Measurements from ENCODE around the gene CLDN5. TPM values are rescaled to one million over a fixed set of nuclear protein-coding genes. Genes with fewer than 3 reads are reported as not detected.

The CLDN5 gene
- total and polyA plus RNA-seq, 2 donors (not counting 1 experiment from before 2014, with no cell fraction given) = 0.33 TPM; not detected in 1

- no peaks in the 10 kb centered on the region for H3K9me3 ChIP-seq (ENCODE audit: control insufficient read depth, insufficient read depth, low read depth, low read length)
- H3K9ac ChIP-seq (ENCODE audit: insufficient read depth, low read length) = no peak overlapping the region
- peaks cover 3% of the 10 kb centered on the region for H3K4me1 ChIP-seq (ENCODE audit: control insufficient read depth, extremely low read depth, insufficient read depth, low read length)
- H3K79me2 ChIP-seq (ENCODE audit: control insufficient read depth, insufficient read depth, low read length) = no peaks in the 10 kb centered on the region
- H4K20me1 ChIP-seq (ENCODE audit: control insufficient read depth, extremely low read depth, insufficient read depth, low read length) = no peaks in the 10 kb centered on the region
- DNase-seq (ENCODE audit: low read depth in 2 of 2) = no peak
- no peak overlapping the region for H2AFZ ChIP-seq (ENCODE audit: low read length)
- no peak overlapping the region for H3K27ac ChIP-seq (ENCODE audit: insufficient read depth, low read length)
- H3K4me3 ChIP-seq (replicated peaks in 1 of 4; ENCODE audit: control extremely low read depth in 1 of 4, insufficient read depth in 1 of 4, low read depth in 3 of 4, low read length in 4 of 4) = no peak overlapping the region
- peaks cover 1% of the 10 kb centered on the region for H3K36me3 ChIP-seq (ENCODE audit: control insufficient read depth, insufficient read depth, low read length)
- H3K27me3 ChIP-seq (ENCODE audit: control insufficient read depth, insufficient read depth, low read length) = no peaks in the 10 kb centered on the region
- no peak for TF ChIP-seq EZH2 (IDR thresholded peaks at IDR 0.05; ENCODE audit: low read length, missing control alignments)
- no peak for TF ChIP-seq CTCF (conservative IDR thresholded peaks at IDR 0.05 in 1 of 2, IDR thresholded peaks at IDR 0.05 in 1 of 2; ENCODE audit: low read depth in 1 of 2, low read length in 2 of 2)
- no peak overlapping the region for H3K4me2 ChIP-seq (ENCODE audit: extremely low read depth, insufficient read depth, low read length)
Measured at GRCh38 chr22:19501897-19502447, 22.2 kb downstream of the CLDN5 start.

GRCh38 chr22:19499880-19500242, 24.3 kb downstream of the CLDN5 start:
- Histone ChIP-seq H3K9me3 (ENCODE audit: control insufficient read depth, insufficient read depth, low read depth, low read length) (no peaks in the 10 kb centered on the region), H3K4me3 (replicated peaks in 1 of 4; ENCODE audit: control extremely low read depth in 1 of 4, insufficient read depth in 1 of 4, low read depth in 3 of 4, low read length in 4 of 4) (no peak overlapping the region), H3K27ac (ENCODE audit: insufficient read depth, low read length) (no peak overlapping the region), H2AFZ (ENCODE audit: low read length) (no peak overlapping the region), H3K9ac (ENCODE audit: insufficient read depth, low read length) (no peak overlapping the region), H3K36me3 (ENCODE audit: control insufficient read depth, insufficient read depth, low read length) (peaks cover 1% of the 10 kb centered on the region), H3K27me3 (ENCODE audit: control insufficient read depth, insufficient read depth, low read length) (no peaks in the 10 kb centered on the region), H4K20me1 (ENCODE audit: control insufficient read depth, extremely low read depth, insufficient read depth, low read length) (no peaks in the 10 kb centered on the region), H3K79me2 (ENCODE audit: control insufficient read depth, insufficient read depth, low read length) (no peaks in the 10 kb centered on the region), H3K4me1 (ENCODE audit: control insufficient read depth, extremely low read depth, insufficient read depth, low read length) (peaks cover 3% of the 10 kb centered on the region), H3K4me2 (ENCODE audit: extremely low read depth, insufficient read depth, low read length) (no peak overlapping the region)
- DNase-seq (ENCODE audit: low read depth in 2 of 2) = no peak
- no peak for TF ChIP-seq CTCF (conservative IDR thresholded peaks at IDR 0.05 in 1 of 2, IDR thresholded peaks at IDR 0.05 in 1 of 2; ENCODE audit: low read depth in 1 of 2, low read length in 2 of 2)
- no peak for TF ChIP-seq EZH2 (IDR thresholded peaks at IDR 0.05; ENCODE audit: low read length, missing control alignments)

GRCh38 chr22:19499236-19499879, 24.9 kb downstream of the CLDN5 start:
- Histone ChIP-seq H4K20me1 (ENCODE audit: control insufficient read depth, extremely low read depth, insufficient read depth, low read length) (no peaks in the 10 kb centered on the region), H3K27me3 (ENCODE audit: control insufficient read depth, insufficient read depth, low read length) (no peaks in the 10 kb centered on the region), H3K27ac (ENCODE audit: insufficient read depth, low read length) (no peak overlapping the region), H3K4me2 (ENCODE audit: extremely low read depth, insufficient read depth, low read length) (no peak overlapping the region), H3K9me3 (ENCODE audit: control insufficient read depth, insufficient read depth, low read depth, low read length) (no peaks in the 10 kb centered on the region), H3K4me1 (ENCODE audit: control insufficient read depth, extremely low read depth, insufficient read depth, low read length) (peaks cover 3% of the 10 kb centered on the region), H3K4me3 (replicated peaks in 1 of 4; ENCODE audit: control extremely low read depth in 1 of 4, insufficient read depth in 1 of 4, low read depth in 3 of 4, low read length in 4 of 4) (no peak overlapping the region), H2AFZ (ENCODE audit: low read length) (no peak overlapping the region), H3K36me3 (ENCODE audit: control insufficient read depth, insufficient read depth, low read length) (peaks cover 1% of the 10 kb centered on the region), H3K9ac (ENCODE audit: insufficient read depth, low read length) (no peak overlapping the region), H3K79me2 (ENCODE audit: control insufficient read depth, insufficient read depth, low read length) (no peaks in the 10 kb centered on the region)
- no peak for TF ChIP-seq CTCF (conservative IDR thresholded peaks at IDR 0.05 in 1 of 2, IDR thresholded peaks at IDR 0.05 in 1 of 2; ENCODE audit: low read depth in 1 of 2, low read length in 2 of 2)
- no peak for TF ChIP-seq EZH2 (IDR thresholded peaks at IDR 0.05; ENCODE audit: low read length, missing control alignments)
- DNase-seq (ENCODE audit: low read depth in 2 of 2) = no peak

Data from fibroblast of lung (primary cell).